HG03139 (cell line): ENCODE data around the gene C18orf32.
"Not testable (repeated sequence)": the region's sequence is repeated elsewhere in the genome, so short reads cannot be mapped to it uniquely, and the experiment has no call there.

ENCODE experiments used
- ATAC-seq: cut with Tn5 transposase; IDR thresholded peaks from one replicate; pipeline ENCODE4 v1.9.1; 2021; ENCODE audit not compliant: unreplicated experiment

The C18orf32 gene

GRCh38 chr18:49503931-49504330 is 16.9 kb upstream of the C18orf32 start:
- ATAC-seq: no peak

- ATAC-seq: no peak
Measured at GRCh38 chr18:49500201-49500921, 13.3 kb upstream of the C18orf32 start.

- no peak for ATAC-seq
Measured at GRCh38 chr18:49499046-49499637, 12.1 kb upstream of the C18orf32 start.

GRCh38 chr18:49495480-49495879 is 8.4 kb upstream of the C18orf32 start:
- no peak for ATAC-seq

- no peak for ATAC-seq
Measured at GRCh38 chr18:49495076-49495475, 8.0 kb upstream of the C18orf32 start.

GRCh38 chr18:49494660-49495059 is 7.6 kb upstream of the C18orf32 start:
- ATAC-seq: no peak

- ATAC-seq: no peak
Measured at GRCh38 chr18:49492694-49493033, 5.6 kb upstream of the C18orf32 start.

GRCh38 chr18:49491857-49492693 is 5.0 kb upstream of the C18orf32 start, which contains the start of gene RPL17:
TSS of gene RPL17 (minus strand) at chr18:49492465.
- peak; percentile 69 for ATAC-seq

GRCh38 chr18:49491534-49491856 is 4.5 kb upstream of the C18orf32 start:
- ATAC-seq: no peak

GRCh38 chr18:49490246-49490762 is 3.3 kb upstream of the C18orf32 start:
- no peak for ATAC-seq

GRCh38 chr18:49487711-49488310 is 777 bp upstream of the C18orf32 start:
- no peak for ATAC-seq

GRCh38 chr18:49486606-49486952 is 455 bp downstream of the C18orf32 start:
- ATAC-seq: no peak

- ATAC-seq: no peak
Measured at GRCh38 chr18:49486134-49486533, 900 bp downstream of the C18orf32 start.

- ATAC-seq: no peak
Measured at GRCh38 chr18:49483198-49483597, 3.8 kb downstream of the C18orf32 start.

GRCh38 chr18:49481907-49482306 is 5.1 kb downstream of the C18orf32 start:
- no peak for ATAC-seq

GRCh38 chr18:49481317-49481716 is 5.7 kb downstream of the C18orf32 start:
- no peak for ATAC-seq

GRCh38 chr18:49479381-49480137 is 7.5 kb downstream of the C18orf32 start:
- ATAC-seq: no peak

- no peak for ATAC-seq
Measured at GRCh38 chr18:49476664-49477411, 10.2 kb downstream of the C18orf32 start.

GRCh38 chr18:49474935-49475334 is 12.1 kb downstream of the C18orf32 start:
- ATAC-seq: not testable (repeated sequence)

- no peak for ATAC-seq
Measured at GRCh38 chr18:49473721-49474120, 13.3 kb downstream of the C18orf32 start.
